IPS DF 4.7 (cell line): ENCODE measurements around the gene CCDC6.
"Not testable (repeated sequence)": the region's sequence is repeated elsewhere in the genome, so short reads cannot be mapped to it uniquely, and the experiment has no call there.

Experiments used
- DNase-seq: peaks from one replicate; pipeline ENCODE4 v3.0.0-alpha.2; 2013; ENCODE audit warnings: low spot score; ENCODE audit errors: extremely low read depth

Gene CCDC6

DNA sequence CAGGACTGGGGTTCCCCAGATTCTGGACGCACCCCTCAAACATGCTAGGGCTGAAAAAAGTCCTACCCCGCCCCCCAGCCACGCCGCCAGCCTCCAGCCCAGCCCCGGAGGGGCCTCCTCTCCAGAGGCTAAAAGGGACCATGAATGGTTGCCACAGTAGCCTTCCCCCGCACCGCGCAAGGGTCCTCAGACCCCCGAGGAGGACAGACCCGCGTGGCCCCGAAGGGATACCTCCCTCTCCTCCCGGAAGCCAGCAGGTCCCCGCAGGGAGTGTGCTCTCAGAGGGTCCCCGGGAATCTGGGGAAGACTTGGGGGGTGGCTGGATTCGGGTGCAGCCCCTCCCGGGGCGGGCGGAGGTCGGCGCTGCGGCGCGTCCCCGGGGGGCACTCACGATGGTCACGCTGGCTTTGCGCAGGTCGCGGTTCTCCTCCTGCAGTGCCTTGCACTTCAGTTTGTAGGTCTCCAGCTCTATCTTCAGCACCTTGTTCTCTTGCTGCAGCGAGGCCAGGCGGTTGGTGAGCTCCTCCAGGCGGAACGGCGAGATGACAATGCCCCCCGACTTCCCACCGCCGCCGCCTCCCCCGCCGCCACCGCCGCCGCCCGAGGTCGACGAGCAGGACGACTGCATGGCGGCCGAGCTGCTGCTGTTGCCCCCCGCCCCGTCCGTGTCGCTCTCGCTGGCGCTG lies 482 bp downstream of the CCDC6 start:
- DNase-seq: no peak

DNA sequence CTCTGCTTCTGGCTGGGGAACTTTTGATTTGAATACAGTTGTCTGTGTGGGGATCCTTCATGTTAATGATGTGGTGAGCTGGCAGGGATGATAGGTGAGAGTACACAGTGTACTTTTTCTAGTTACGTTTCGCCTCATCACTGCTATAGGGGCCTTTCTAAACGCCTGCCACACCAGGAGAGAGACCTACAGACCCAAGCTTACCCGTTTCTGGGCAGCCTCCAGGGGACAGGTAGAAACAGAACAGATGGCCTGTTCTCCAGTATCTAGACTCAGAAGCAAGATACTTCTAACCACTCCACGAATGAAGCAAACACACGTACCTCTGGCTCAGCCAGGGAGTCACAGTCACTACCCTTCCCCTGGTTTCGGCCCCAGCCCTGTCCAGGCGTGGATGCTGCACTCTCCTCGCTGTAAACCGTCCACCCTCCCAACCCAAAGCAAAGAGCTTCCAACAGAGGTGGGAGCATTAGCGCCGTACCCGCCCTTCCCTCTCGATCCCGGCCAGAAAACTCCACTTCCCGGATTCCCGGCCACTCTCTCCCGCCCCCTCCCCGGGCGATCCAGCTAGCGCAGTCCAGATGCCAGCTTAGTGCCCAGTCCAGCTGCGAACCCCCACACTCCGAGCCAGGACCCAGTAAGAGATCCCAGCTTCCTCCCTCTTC lies 1.2 kb downstream of the CCDC6 start:
- no peak for DNase-seq

DNA sequence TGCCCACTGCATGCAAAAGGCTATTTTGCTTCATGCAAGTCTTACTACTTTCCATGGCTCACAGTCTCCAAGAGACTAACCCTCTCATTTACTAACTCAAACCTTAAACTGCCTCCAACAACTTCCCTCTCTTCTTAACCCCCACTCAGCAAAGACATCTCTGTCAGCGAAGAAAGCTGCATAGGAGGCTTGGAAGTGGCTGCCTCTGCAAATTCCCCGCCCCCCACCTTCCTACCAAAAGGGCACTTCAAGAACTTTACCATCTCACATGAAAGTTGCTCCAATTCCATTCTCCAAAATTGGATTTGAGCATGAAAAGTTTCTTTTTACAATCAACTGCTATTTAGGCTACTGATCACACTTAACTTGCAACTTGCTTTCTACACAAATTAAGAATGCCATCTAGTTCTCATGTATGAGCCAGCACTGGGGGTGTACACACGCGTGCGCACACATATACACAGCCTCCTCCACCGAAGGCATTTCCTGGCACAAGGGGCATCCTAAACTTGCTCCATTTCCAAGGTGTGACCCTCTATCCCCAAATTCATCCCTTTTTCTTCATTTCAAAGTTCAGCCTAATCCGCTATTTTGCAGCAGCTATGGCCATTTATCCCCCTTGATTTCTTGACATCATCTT lies 1.8 kb downstream of the CCDC6 start:
- DNase-seq: no peak

DNA sequence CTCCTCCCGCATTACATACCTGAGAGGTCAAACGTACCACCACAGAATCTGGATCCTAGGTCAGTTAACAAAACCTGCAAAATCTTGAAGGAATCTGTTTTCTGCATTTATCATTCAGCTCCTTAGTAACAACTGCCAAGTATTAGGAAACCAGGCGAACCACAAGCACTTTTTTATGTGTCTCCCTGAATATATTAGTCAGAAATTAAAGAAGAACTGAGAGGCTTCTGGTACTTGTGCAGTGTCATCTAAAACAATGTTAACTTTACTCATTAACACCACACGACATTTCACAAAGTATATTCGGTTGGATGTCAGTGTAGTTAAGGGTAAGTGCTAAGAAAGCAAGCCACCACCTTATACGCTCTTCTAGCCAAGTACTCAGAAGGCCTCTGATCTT lies 2.5 kb downstream of the CCDC6 start:
- DNase-seq: no peak

DNA sequence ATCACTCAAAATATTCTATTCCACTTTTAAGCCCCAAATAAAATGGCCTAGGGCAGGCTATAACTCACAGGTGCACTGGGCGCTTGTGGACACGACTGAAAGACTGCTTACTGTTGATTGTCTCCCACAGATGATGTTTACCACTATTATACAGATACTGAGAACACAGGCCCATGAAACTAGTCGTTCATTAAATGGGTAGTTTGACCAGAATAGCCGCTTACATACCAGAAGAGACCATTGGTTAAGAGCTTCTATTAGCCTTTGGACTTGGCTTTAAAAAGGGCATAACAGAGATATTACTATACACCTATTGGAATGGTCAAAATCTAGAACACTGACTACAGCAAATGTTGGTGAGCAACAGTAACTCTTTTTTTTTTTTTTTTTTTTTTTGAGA lies 4.3 kb downstream of the CCDC6 start:
- no peak for DNase-seq

DNA sequence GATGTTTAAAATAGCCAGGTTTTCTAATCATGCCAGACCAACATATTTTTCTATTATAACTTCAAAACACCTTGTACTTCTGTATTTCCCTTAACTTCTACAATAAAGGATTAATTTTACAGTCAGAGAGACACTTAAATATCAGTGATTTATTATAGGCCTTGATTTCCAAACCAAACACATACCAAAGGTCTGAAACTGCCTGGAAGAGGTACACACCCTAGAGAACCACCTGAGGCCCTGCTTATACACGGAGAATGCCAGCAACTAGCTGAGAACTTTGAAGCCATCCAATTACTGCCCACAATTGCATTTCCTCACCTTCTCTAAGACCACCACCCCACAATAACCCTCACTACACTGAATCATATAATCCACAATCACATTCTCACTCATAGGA lies 4.9 kb downstream of the CCDC6 start:
- DNase-seq: no peak

DNA sequence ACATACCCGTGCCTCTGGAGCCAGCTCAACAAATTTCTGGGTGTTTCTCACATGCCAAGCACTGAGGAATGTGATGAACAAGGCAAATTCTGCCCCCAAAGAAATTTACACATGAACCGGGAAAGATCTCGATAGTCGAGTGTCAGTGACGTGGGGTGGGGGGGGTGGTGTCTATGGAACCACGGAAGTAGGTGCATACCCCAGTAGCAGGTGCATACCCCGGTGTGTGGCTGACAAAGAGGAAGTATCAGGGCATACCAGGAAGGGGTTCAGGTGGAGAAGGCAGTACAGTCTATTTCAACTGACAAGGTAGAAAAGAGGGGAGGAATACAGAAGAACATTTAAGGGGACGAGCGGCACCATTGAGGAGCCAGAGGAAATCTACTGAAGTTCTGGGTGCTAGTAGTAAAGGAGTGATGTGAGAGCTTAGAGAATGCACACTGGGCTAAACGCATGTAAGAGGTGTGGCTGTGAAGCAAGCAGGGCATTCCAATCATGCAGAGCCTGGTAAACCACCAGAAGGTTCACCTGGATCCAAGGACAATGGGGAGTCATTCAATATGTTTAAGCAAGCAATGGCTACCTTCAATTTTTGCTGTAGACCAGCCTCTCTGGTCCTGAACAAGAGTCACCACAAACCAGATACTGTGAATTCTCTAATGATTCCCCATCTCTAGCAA lies 6.2 kb downstream of the CCDC6 start:
- no peak for DNase-seq

DNA sequence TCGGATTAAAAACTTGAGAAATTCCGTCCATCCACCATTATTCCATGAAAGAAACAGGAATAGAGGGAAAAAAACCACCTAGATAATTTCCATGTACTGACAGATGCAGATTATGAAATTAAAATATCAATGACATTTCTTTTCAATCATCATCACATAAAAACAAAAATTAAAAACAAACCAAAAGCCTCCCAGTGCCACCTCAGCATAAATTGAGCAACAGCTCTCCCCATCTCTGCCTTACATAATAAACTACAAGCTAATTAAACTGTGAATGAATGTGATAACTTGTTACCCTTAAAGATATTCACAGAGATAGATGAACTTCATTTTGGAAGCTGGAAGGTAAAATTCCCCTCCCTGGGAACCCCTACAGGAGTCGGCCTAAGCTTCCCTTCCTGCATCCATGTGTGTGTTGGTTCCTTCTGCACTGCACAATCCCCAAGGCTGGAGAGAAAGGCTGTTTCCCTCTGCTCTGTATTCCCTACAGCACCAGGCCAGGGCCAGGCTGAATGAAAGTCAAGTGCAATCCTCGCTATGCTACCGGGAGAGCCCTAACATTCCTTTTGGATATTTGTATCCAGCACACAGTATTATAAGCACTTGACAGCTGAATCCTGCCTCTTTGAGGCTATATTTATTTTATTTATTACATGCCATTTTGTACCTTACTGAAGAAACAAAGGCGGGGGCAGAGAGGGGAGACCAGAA lies 8.1 kb downstream of the CCDC6 start:
- DNase-seq: no peak

DNA sequence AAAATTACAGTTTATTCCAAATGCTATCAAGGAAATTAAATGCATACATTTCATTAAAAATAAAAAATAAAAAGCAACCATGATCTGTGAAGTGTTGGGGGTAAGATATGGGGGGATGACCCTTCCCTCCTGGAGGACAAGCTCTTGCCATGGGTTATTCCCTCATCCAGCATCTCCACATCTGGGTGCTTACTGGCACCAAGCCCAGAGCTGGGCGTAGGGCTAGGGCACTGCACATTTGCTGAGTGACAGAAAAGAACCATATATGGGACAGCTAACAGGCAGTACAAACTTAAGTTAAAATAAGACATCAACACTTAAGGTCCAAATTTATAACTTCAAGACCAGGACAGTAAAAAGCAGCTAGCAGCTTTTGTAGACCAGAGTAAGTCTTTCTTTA lies 10.2 kb downstream of the CCDC6 start:
- no peak for DNase-seq

DNA sequence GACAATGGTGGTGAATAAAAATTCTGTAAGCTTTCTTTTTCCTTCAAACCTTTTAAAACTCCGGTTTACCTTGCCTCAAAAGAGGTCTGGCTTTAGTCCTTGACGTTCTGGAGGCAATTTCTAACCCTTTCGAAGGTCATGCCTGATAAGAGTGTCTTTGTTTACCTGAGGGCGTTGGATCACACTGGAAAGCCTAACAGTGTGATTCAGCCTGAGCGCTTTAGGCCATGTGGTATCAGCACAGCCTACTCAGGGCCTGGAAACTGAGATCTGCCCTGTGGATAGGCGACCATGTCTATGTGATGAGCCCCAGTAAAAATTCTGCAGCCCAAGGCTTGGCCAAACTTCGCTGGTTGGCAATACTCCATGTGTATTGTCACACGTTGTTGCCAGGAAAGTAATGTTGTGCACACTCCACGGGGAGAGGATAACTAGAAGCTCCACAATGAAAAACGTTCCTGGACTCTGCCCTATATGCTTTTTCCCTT lies 10.7 kb downstream of the CCDC6 start:
- DNase-seq: no peak

DNA sequence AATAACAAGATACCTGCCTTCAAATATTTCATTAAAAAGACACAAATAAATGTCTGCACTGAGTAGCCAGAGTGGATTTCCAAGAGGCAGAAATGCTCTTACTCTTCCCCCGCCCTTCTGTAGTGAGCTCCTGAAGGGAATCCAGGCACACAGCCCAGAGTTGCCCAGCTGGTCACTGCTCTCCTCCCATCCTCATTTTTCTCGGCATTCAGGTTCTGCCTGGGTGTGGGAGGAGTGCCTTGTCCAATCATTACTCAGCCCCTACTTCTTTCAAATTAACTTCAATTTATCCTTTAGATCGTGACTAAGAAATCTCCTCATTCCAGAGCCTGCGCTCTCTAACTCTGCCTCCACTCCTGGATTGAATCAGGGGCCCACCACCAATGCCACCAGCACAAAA lies 12.2 kb downstream of the CCDC6 start:
- DNase-seq: no peak

DNA sequence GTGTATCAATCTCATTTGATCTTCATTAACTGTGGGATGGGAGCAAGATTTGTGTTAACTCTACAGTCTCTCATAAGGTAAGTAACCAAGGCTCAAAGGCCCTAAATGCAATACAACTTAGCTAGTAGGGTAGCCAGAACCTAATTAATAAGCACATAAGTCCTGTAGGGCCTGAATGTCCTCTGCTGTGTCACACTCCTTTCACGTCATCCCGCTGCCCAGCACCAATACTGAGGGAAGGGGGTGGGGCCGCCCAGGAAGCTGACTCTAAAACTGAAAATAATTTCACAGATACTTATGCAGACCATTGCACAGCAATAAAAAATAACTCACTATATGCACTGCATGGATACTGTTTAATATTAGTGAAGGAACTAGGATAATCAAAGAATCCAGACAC lies 13.7 kb downstream of the CCDC6 start:
- no peak for DNase-seq

DNA sequence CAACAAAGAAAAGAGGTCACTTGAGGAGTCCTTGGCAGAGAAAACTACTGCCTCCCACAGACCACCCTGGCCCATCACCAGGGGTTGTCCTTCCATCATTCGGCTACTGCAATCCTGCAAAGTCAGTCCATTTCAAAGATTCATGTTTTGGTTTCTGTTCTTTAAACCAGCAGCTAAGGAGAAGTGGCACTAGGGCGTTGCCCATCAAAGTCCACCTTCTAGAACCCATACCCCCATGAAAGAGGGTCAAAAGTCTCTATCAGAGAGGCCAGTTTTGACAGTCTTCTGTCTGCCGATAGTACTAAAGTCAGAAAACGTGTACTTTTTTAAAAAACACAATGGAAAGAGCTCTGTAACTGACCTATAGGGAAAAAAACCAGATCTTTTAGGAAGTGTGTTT lies 14.4 kb downstream of the CCDC6 start:
- no peak for DNase-seq

DNA sequence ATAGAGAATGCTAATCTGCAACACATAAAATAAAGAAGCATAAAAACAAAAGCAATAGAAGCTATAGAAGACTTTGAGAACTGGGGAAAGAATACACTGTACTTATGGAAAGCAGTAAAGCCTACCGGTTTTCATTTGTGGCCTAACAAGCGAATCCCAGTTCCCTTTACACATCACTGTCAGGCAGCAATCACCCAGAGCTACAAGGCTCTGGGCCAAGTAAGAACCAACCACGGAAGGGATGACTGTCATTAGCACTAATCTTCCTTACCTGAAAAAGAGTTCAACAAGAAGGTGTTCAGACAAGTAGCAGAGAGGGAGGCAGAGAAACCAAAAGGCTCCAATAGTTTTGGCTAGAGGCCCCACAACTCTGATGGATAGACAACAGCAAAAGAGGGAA lies 15.0 kb downstream of the CCDC6 start:
- DNase-seq: no peak

DNA sequence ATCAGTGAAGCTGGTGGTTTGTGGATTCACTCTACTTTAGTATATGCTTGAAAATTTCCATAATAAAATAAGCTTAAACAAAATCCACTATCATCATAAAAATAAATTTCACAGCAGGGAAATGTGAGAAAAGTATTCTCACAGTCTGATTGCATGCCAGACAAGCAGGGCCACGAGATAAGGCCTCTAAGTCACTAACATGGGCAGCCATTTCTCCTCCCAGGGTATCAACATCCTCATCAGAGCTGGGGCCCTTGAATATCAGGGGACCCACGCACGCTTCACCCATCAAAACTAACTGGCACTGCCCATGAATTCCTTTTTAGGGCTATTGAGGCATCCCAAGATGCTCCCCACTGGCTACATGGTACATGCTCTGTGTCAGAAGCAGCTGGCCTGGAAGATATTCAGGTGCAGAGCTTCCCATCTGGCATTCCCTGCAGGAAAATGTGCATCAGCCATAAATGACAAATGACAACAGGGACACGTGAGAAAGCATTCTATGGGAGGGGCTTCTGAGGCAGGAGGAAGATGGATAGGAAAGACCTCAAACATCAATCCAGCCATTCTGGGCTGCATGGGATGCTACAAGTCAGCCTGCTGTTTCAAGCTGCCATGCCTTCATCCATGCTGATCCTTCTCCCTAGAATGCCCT lies 17.4 kb downstream of the CCDC6 start:
- no peak for DNase-seq

DNA sequence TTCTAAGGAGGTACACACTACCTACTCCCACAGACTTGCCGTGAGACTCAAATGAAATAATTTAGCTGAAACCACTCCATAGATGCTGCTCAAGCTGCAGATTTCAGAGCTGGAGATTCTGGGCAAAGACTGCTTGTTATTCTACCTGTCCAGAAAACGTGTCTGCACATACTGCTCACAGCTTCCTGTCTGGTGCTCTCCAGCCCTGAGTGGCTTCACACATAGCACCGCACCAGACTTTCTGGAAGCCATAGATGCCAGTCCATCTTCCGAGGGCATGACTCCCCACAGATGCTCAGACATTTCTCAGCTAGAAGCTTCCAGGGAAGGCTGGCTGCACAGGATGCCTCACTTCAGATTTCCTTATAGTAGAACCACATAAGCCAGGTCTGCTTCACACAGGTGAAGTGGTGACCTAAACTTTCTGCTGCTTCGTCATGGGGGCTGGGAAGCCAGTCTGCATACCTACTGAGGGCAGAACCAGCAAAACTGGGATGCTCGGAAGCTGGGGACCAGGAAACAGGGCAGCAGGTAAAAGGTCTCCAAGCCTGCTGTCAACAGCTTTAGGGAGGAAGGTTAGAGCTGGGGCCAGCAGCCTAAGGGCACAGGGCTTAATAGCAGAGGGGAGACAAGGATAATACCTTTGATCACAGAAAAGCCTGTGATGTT lies 18.2 kb downstream of the CCDC6 start:
- no peak for DNase-seq

DNA sequence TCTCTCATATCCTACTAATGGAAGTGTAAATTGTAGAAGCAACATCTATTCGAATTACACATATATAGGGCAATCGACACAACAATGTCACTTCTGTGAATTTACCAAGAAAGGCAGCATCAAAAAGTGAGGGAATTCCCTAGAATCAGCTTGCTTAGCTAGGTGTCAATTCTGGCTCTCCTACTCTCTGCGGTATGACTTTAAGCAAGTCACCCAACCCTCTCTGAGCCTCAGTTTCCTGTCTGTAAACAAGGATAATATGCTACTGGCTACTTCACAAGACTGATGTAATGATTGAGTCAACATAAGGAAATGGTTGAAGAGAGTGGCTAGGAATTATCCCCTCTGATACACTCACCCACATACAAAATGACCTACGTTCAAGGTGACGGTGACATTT lies 19.4 kb downstream of the CCDC6 start:
- DNase-seq: no peak

DNA sequence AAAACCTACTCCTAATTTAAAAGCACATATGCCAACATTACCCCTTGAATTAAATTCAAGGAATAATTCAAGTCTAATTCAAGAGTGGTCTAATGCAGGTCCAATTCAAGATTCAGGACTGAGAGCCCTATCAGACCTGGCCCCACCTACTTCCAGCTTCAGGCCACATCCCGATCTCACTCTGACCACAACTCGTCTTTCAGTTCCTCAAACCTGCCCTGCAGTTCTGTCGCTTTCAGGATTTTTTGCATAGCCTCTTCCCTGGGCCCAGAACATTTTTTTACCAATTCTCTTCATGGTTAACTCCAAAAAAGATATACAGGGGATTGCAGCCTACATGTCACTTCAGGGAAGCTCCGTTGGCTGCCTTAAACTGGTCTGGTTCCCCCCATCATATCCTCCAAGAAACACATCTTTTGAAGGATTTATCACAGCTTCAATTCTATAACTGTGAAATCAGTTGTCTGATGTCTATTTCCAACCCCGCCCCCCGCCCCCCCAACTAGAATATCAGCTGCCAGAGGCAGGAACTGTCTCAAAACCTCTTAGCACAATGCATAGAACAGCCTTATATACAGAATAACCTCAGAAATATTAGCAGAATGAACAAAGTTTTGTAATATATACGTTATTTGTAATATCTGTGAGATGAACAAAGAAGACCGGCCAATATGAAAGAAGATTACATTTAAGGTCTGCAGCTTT lies 20.8 kb downstream of the CCDC6 start:
- no peak for DNase-seq

DNA sequence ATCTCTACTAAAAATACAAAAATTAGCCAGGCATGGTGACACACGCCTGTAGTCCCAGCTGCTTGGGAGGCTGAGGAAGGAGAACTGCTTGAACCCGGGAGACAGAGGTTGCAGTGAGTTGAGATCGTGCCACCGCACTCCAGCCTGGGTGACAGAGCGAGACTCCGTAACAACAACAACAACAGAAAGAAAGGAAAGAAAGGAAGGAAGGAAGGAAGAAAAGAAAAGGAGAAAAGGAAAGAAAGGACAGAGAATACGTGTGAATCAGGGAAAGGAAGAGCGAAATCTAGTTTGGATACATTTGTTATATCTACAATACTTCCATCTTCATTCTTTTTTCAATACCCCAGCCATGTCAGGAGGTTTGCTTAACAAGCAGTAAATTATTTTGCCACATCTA lies 21.5 kb downstream of the CCDC6 start:
- DNase-seq: not testable (repeated sequence)

DNA sequence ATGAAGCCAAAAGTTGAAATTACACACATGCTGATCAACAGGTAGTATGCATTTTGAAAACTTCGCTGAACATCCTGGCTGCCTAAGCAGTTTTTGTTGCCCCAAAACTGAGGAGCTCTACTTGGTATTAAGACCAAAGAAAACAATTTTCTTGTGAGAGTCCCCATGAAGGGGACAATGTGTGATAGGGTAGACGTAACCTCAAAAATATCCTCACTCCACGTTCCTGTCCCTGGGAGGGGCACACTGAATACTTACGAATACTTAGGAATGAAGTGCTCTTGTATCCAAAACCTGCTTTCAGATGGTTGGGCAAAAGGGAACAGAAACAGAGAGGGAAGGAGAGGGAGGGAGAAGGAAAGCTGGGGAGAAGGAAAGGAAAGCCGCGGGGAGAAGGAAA lies 24.7 kb downstream of the CCDC6 start:
- no peak for DNase-seq
